Spleen (tissue), 7 donors: ENCODE measurements around the gene EXOC3L1.

Source experiments
- POLR2A ChIP-seq, 3 donors: fragments of 450-650 bp; IDR thresholded peaks; one replicate each; pipeline ENCODE4 v1.5.1; 2017; ENCODE audit warnings: antibody characterized with exemption in 3 of 3, mild to moderate bottlenecking in 1 of 3
- POLR2AphosphoS5 ChIP-seq, 3 donors: sonication (generic); formaldehyde crosslinking; IDR thresholded peaks; one replicate each; pipeline ENCODE4 v1.5.1; 2017; ENCODE audit warnings: antibody characterized with exemption in 3 of 3
- TF ChIP-seq, protein P1 (sequence below), 11 experiments: fragments of 200-600 bp in 7 of 11; fragments of 450-650 bp in 4 of 11; sonication (generic) in 4 of 11; IDR thresholded peaks in 8 of 11; conservative IDR thresholded peaks in 3 of 11; 1 replicate in 7 of 11; 2 replicates in 4 of 11; pipeline versions ENCODE4 v1.4.0 to v1.8.0; 2016 to 2021; ENCODE audit warnings: antibody characterized with exemption in 11 of 11, inconsistent platforms in 4 of 11, mild to moderate bottlenecking in 1 of 11
- donor health status: DM: no; HTN: no; CAD: no; lungs with moderate emphysema.
- donor health status: DM: no; HTN: no; CAD: no.
- donor health status: DM: no; HTN: no; CAD: no.

- TF ChIP-seq, protein P1, sequence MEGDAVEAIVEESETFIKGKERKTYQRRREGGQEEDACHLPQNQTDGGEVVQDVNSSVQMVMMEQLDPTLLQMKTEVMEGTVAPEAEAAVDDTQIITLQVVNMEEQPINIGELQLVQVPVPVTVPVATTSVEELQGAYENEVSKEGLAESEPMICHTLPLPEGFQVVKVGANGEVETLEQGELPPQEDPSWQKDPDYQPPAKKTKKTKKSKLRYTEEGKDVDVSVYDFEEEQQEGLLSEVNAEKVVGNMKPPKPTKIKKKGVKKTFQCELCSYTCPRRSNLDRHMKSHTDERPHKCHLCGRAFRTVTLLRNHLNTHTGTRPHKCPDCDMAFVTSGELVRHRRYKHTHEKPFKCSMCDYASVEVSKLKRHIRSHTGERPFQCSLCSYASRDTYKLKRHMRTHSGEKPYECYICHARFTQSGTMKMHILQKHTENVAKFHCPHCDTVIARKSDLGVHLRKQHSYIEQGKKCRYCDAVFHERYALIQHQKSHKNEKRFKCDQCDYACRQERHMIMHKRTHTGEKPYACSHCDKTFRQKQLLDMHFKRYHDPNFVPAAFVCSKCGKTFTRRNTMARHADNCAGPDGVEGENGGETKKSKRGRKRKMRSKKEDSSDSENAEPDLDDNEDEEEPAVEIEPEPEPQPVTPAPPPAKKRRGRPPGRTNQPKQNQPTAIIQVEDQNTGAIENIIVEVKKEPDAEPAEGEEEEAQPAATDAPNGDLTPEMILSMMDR (IDR thresholded peaks at IDR 0.05 in 8 of 11, conservative IDR thresholded peaks at IDR 0.05 in 3 of 11), result no peak
- TF ChIP-seq POLR2A (IDR thresholded peaks at IDR 0.05) (no peak), POLR2AphosphoS5 (IDR thresholded peaks at IDR 0.05) (peak in 1 of 3 donors; percentile 20)
Observed at GRCh38 chr16:67228905-67229304, 39.0 kb upstream of the EXOC3L1 start.
